ENCODE results near the gene WDR18. TPM values are rescaled to one million over a fixed set of nuclear protein-coding genes. Genes with fewer than 3 reads are reported as not detected.

Gene WDR18
- total RNA-seq, 4 donors from 2014 or later: 15.2 to 73.5 (median 46.8) TPM

GRCh38 chr19:948842-949496 lies 35.2 kb upstream of the WDR18 start:
- no peak for DNase-seq
- Histone ChIP-seq H3K36me3 (no peaks in the 10 kb centered on the region), H3K27ac (no peak overlapping the region), H3K4me3 (replicated peaks in 1 of 3) (no peak overlapping the region), H3K9me3 (no peaks in the 10 kb centered on the region), H3K4me1 (peaks cover 11 to 19% of the 10 kb centered on the region in 2 donors), H3K27me3 (no peaks in the 10 kb centered on the region)
- intact Hi-C loops (cut with DNase I): no loop called here
- WGBS, 2 donors: 91 to 95% methylated on average over 11 to 12 of the region's 25 CpGs
- TF ChIP-seq POLR2A (IDR thresholded peaks at IDR 0.05): no peak
- TF ChIP-seq CTCF (IDR thresholded peaks at IDR 0.05): no peak

- Histone ChIP-seq H3K27me3 (no peaks in the 10 kb centered on the region), H3K36me3 (no peaks in the 10 kb centered on the region), H3K4me1 (peaks cover 11% of the 10 kb centered on the region in 2 donors), H3K4me3 (replicated peaks in 1 of 3) (no peak overlapping the region), H3K9me3 (no peaks in the 10 kb centered on the region), H3K27ac (no peak overlapping the region)
- intact Hi-C loops (cut with DNase I): no loop called here
- 81 to 85% methylated on average over 14 to 17 of the region's 17 CpGs for WGBS, 2 donors
- no peak for DNase-seq
- TF ChIP-seq CTCF (IDR thresholded peaks at IDR 0.05): no peak
- TF ChIP-seq POLR2A (IDR thresholded peaks at IDR 0.05): no peak
These were observed 33.6 kb upstream of the WDR18 start for GRCh38 chr19:950352-951066.

- peaks cover 11% of the 10 kb centered on the region in 2 donors for H3K4me1 ChIP-seq
- no peak overlapping the region for H3K27ac ChIP-seq
- DNase-seq: no peak
- H3K9me3 ChIP-seq: no peaks in the 10 kb centered on the region
- intact Hi-C loops (cut with DNase I): no loop called here
- H3K36me3 ChIP-seq: no peaks in the 10 kb centered on the region
- no peaks in the 10 kb centered on the region for H3K27me3 ChIP-seq
- WGBS, 2 donors: 74 to 78% methylated on average over 14 of the region's 14 CpGs
- no peak overlapping the region for H3K4me3 ChIP-seq (replicated peaks in 1 of 3)
- no peak for TF ChIP-seq POLR2A (IDR thresholded peaks at IDR 0.05)
These were observed 32.0 kb upstream of the WDR18 start for GRCh38 chr19:952049-952679.

- H3K4me3 ChIP-seq (replicated peaks in 1 of 3): no peak overlapping the region
- H3K9me3 ChIP-seq: no peaks in the 10 kb centered on the region
- intact Hi-C loops (cut with DNase I): no loop called here
- DNase-seq: peak in 1 of 2 donors; percentile 13
- peaks cover 11% of the 10 kb centered on the region in 2 donors for H3K4me1 ChIP-seq
- no peaks in the 10 kb centered on the region for H3K27me3 ChIP-seq
- TF ChIP-seq CTCF (IDR thresholded peaks at IDR 0.05): no peak
- no peak for TF ChIP-seq POLR2A (IDR thresholded peaks at IDR 0.05)
- 19 to 22% methylated on average over 14 to 16 of the region's 21 CpGs for WGBS, 2 donors
- no peak overlapping the region for H3K27ac ChIP-seq
- H3K36me3 ChIP-seq: no peaks in the 10 kb centered on the region
These were observed 31.3 kb upstream of the WDR18 start for GRCh38 chr19:952680-953444.

- intact Hi-C loops (cut with DNase I): no loop called here
- H3K9me3 ChIP-seq: no peaks in the 10 kb centered on the region
- no peak for DNase-seq
- H3K4me1 ChIP-seq: peaks cover 11% of the 10 kb centered on the region in 2 donors
- no peak overlapping the region for H3K4me3 ChIP-seq (replicated peaks in 1 of 3)
- TF ChIP-seq CTCF (IDR thresholded peaks at IDR 0.05) (no peak), POLR2A (IDR thresholded peaks at IDR 0.05) (no peak)
- WGBS, 2 donors: 55 to 59% methylated on average over 31 to 32 of the region's 33 CpGs
- no peaks in the 10 kb centered on the region for H3K36me3 ChIP-seq
- no peaks in the 10 kb centered on the region for H3K27me3 ChIP-seq
- H3K27ac ChIP-seq: no peak overlapping the region
These were observed 30.5 kb upstream of the WDR18 start for GRCh38 chr19:953445-954271.

Data from thyroid gland (tissue), 4 donors.